ENCODE results near the gene MAP4K2.

Gene MAP4K2

GRCh38 chr11:64742889-64743590 is 60.0 kb downstream of the MAP4K2 start:
- TF ChIP-seq, protein P1, sequence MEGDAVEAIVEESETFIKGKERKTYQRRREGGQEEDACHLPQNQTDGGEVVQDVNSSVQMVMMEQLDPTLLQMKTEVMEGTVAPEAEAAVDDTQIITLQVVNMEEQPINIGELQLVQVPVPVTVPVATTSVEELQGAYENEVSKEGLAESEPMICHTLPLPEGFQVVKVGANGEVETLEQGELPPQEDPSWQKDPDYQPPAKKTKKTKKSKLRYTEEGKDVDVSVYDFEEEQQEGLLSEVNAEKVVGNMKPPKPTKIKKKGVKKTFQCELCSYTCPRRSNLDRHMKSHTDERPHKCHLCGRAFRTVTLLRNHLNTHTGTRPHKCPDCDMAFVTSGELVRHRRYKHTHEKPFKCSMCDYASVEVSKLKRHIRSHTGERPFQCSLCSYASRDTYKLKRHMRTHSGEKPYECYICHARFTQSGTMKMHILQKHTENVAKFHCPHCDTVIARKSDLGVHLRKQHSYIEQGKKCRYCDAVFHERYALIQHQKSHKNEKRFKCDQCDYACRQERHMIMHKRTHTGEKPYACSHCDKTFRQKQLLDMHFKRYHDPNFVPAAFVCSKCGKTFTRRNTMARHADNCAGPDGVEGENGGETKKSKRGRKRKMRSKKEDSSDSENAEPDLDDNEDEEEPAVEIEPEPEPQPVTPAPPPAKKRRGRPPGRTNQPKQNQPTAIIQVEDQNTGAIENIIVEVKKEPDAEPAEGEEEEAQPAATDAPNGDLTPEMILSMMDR (IDR thresholded peaks at IDR 0.05): peak; percentile 92

DNA sequence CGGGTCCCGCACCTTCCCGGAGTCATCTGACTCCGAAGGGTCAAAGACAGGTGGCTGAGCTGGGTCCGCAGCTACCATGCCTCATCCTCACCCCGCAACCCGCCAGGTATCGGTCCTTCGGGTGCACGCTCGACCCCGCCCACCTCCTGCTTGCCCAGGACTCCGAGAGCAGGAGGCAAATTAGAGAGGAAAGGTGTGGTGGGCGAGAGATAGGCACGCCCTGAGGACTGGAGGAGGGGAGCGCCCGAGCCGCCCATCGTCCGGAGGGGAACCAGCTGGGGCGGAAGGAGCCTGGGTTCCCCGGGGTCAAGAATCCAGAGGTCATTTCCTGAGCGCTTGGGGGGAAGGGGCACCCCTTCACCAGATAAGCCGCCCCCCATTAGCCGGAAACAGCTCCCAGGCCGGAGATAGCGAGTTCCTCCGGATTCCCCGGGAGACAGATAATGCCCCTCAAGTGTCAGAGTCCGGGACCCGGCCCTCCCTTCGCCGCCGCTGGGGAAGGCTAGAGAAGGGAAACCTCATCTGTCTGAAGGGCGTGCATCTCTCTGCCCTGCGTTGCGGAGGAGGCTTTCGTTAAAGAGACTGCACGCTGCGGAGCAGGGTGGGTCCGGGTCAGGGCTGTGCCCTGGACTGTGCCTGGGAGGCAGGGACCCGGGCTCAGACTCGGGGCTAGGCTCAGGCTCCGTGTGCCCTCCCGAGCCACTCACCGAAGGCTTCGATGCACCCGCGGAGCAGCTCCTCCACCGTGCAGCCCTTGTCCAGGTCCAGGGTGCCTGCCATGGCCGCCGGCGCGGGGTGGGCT is 60.7 kb downstream of the MAP4K2 start:
- TF ChIP-seq, protein P1 (IDR thresholded peaks at IDR 0.05): no peak

DNA sequence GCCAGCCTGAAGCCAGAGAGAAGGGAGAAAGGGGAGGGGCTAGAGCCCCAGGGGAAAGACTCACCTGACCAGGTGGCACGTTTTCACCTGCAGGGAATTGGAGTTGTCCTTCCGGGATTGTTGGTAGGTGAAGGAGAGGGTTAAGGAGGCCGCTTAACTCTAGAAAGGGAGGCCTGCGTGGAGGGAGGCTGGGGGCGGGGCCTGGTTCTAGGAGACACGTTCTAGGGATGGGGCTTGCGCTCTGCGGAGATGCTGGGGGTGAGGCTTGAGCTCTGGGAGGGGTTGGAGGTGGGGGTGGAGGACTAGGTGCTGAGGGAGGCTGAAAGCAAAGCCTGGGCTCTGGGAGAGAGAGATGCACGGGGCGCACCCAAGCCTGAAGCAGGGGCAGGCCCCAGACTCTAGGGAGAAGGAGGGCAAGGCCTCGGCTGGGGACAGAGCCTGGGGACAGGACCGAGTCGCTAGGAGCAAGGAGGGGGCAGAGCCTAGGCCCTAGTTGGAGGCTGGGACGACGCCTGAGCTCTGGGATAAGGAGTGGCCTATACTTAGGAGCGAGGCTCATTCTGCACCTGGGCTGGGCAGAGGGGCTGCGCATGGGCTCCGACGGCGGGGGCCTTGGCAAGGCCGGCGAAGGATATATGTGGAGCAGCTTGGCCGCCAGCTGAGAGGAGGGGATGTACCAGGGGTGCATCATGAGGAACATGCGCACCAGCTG is 61.5 kb downstream of the MAP4K2 start:
- TF ChIP-seq, protein P1 (IDR thresholded peaks at IDR 0.05): no peak

DNA sequence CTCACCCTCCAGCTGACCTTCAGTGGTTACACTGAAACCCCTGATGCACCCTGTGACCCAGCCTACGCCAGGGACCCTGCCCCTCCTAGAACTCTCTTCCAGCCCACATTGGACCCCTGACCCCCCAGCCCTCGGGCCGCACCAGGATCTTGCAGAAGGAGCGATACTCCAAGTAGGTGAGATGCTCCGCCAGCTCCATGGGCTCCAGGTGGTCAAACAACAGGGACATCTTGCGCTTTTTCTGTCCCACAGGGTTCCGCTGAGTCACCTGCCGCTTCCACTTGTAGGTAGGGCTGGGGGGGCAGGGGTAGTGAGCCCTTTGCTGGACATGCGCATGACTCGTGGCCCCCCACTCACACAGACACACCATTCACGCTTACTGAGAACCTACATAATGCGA is 63.1 kb downstream of the MAP4K2 start:
- TF ChIP-seq, protein P1 (IDR thresholded peaks at IDR 0.05): no peak

GRCh38 chr11:64736654-64737053 is 66.4 kb downstream of the MAP4K2 start:
- TF ChIP-seq, protein P1 (IDR thresholded peaks at IDR 0.05): no peak

DNA sequence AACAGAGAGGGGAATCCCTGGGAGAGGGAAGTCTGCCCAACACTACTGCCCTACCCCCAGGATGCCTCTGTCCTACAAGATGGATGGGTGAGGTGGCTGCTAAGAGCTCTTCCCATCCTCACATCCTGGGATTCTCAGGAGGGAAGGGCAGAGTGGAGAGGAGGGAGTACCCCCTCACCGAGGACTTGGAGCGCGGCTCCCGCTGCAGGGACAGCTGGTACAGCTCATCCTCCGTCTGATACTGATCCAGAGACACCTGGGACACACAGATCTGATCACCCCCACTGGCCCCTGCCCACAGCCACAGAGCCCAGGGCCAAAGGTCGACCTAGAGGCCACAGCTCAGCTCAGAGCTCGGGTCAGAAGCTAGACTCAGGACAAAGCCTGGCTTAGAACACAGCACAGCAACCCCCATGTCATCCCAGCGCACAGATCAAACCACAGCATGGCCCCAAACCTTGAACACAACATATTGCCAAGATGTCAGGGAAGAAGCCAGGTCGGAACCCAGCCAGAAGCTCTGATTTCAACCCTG is 67.2 kb downstream of the MAP4K2 start:
- TF ChIP-seq, protein P1 (IDR thresholded peaks at IDR 0.05): no peak
